Measurements from ENCODE around the gene CATSPERD. TPM values are rescaled to one million over a fixed set of nuclear protein-coding genes. Genes with fewer than 3 reads are reported as not detected.

The CATSPERD gene
- total RNA-seq, 1 donor from 2014 or later = not detected

DNA sequence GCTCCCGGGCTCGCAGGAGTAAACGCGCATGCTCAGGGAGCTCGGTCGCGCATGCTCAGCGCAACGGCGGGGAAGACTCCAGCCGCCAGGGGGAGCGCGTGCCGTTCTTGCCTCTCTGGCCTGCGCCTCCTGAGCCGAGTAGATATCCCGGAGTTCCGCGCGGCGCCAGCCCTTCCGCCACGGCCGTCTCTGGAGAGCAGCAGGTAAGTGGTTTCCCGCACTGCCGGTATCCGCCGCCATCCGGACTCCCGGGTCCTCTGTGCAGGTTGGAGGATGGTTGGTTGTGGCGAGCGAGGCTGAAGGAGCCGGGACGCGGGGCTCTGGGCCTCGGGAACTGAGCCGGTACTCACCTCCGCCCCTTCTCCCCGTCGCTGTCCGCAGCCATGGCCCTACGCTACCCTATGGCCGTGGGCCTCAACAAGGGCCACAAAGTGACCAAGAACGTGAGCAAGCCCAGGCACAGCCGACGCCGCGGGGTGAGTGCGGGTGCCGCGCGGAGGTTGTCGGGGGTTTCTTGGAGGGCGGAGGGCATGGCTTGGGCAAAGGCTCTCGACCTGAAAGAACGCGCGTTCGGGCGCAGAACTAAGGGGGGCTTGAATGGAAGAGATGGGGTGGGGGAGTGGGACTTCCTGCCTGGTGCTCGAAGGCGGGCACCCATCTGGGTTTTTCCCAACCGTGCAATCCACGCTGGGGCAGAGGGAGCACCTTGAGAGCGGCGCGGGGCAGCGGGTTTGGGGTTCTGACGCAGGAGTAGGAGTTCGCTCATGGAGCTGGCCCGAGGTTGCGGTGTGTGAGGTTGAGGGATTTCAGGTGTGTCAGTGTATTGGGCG is 30.1 kb upstream of the CATSPERD start, which contains the start of gene RPL36:
Gene RPL36, plus strand, starts transcription at position 171 of the 830 bp plus-strand sequence. Its CDS starts 213 bp downstream, at position 384.
- DNase-seq (ENCODE audit: low read depth) = peak; percentile 86
- Histone ChIP-seq H3K4me3 (ENCODE audit: low read depth, low read length) (peak within 1 kb of the TSS; percentile 98), H3K27me3 (ENCODE audit: control insufficient read depth, insufficient read depth, low read length) (no peaks in the 10 kb centered on the region), H3K36me3 (ENCODE audit: control insufficient read depth, insufficient read depth, low read length) (peaks cover 29% of the 10 kb centered on the region)
- FAIRE-seq = no peak
- peak; percentile 99 for TF ChIP-seq CTCF (IDR thresholded peaks at IDR 0.05; ENCODE audit: insufficient read depth, low read length, severe bottlenecking)

GRCh38 chr19:5690955-5691821 is 29.2 kb upstream of the CATSPERD start:
- peaks cover 35% of the 10 kb centered on the region for H3K36me3 ChIP-seq (ENCODE audit: control insufficient read depth, insufficient read depth, low read length)
- no peak for FAIRE-seq
- H3K27me3 ChIP-seq (ENCODE audit: control insufficient read depth, insufficient read depth, low read length) = no peaks in the 10 kb centered on the region
- DNase-seq (ENCODE audit: low read depth) = peak; percentile 29
- H3K4me3 ChIP-seq (ENCODE audit: low read depth, low read length) = peak overlapping the region; percentile 98
- no peak for TF ChIP-seq CTCF (IDR thresholded peaks at IDR 0.05; ENCODE audit: insufficient read depth, low read length, severe bottlenecking)

- TF ChIP-seq CTCF (IDR thresholded peaks at IDR 0.05; ENCODE audit: insufficient read depth, low read length, severe bottlenecking) = no peak
- Histone ChIP-seq H3K4me3 (ENCODE audit: low read depth, low read length) (peak overlapping the region; percentile 98), H3K36me3 (ENCODE audit: control insufficient read depth, insufficient read depth, low read length) (peaks cover 44% of the 10 kb centered on the region), H3K27me3 (ENCODE audit: control insufficient read depth, insufficient read depth, low read length) (no peaks in the 10 kb centered on the region)
- FAIRE-seq (no peak), DNase-seq (ENCODE audit: low read depth) (no peak)
Observed at GRCh38 chr19:5691822-5692722, 28.4 kb upstream of the CATSPERD start.

- DNase-seq (ENCODE audit: low read depth) (no peak), FAIRE-seq (peak; percentile 79)
- H3K27me3 ChIP-seq (ENCODE audit: control insufficient read depth, insufficient read depth, low read length) = no peaks in the 10 kb centered on the region
- no peak overlapping the region for H3K4me3 ChIP-seq (ENCODE audit: low read depth, low read length)
- H3K36me3 ChIP-seq (ENCODE audit: control insufficient read depth, insufficient read depth, low read length) = peaks cover 44% of the 10 kb centered on the region
- no peak for TF ChIP-seq CTCF (IDR thresholded peaks at IDR 0.05; ENCODE audit: insufficient read depth, low read length, severe bottlenecking)
Observed at GRCh38 chr19:5692723-5693194, 27.7 kb upstream of the CATSPERD start.

Measured in bronchial epithelial cell (primary cell).